Adrenal gland (tissue), 12 donors: ENCODE measurements around the gene UPP1. TPM values are rescaled to one million over a fixed set of nuclear protein-coding genes. Genes with fewer than 3 reads are reported as not detected.

Source experiments
- DNase-seq, 7 donors: peaks; one replicate each; pipeline ENCODE4 v3.0.0-alpha.2; 2019 to 2020
- H3K27ac ChIP-seq, 5 donors: fragments of 200-600 bp; sonication (generic) in 4 of 5; 1 replicate in 3 of 5; 2 replicates in 2 of 5; pipeline versions ENCODE4 v1.5.1 to v1.8.0; 2016 to 2020; ENCODE audit warnings: mild to moderate bottlenecking in 1 of 5
- H3K27me3 ChIP-seq: fragments of 200-600 bp; 2 replicates; pipeline ENCODE4 v1.8.0; 2021
- H3K36me3 ChIP-seq, 2 donors: fragments of 200-600 bp; replicated peaks in 1 of 2; 1 replicate in 1 of 2; 2 replicates in 1 of 2; pipeline versions ENCODE4 v1.5.1 to v1.8.0; 2018 to 2022
- H3K4me1 ChIP-seq, 2 donors: fragments of 200-600 bp; replicated peaks in 1 of 2; 1 replicate in 1 of 2; 2 replicates in 1 of 2; pipeline versions ENCODE4 v1.5.1 to v1.8.0; 2018 to 2021
- H3K4me3 ChIP-seq, 4 donors: fragments of 200-600 bp; sonication (generic) in 3 of 4; one replicate each; pipeline ENCODE4 v1.5.1; 2016 to 2018
- H3K9me3 ChIP-seq, 3 donors: fragments of 200-600 bp; sonication (generic) in 1 of 3; replicated peaks in 1 of 3; 1 replicate in 2 of 3; 2 replicates in 1 of 3; pipeline versions ENCODE4 v1.5.1 to v1.8.0; 2016 to 2021
- POLR2A ChIP-seq, 2 donors: fragments of 450-650 bp; IDR thresholded peaks; one replicate each; pipeline ENCODE4 v1.6.1; 2017; ENCODE audit warnings: antibody characterized with exemption in 2 of 2, mild to moderate bottlenecking in 2 of 2, moderate library complexity in 1 of 2
- WGBS, 4 donors: extraction: QIAGEN DNeasy Blood & Tissue Kit in 2 of 4; methylation state at CpG; one replicate each; pipeline versions ENCODE4 v1.1.5 to v1.1.7; 2013 to 2017; 5-methylcytosine and 5-hydroxymethylcytosine counted together
- intact Hi-C, 2 donors: fragments of 100-400 bp; cut with DNase I; formaldehyde crosslinking; loops; one replicate each; pipeline versions ENCODE4 v1.14.1 to v1.15.0; 2022 to 2023
- polyA plus RNA-seq, 3 donors: library from polyadenylated mRNA; stranded (reverse); fragments of 200-250 nt in 2 of 3; fragments of 350-450 nt in 1 of 3; fragmentation: Illumina TruSeq in 1 of 3; extraction: RNeasy Lipid Tissue Mini Kit (QIAGEN cat#74804) in 1 of 3; gene quantifications; one replicate each; pipeline ENCODE4 v1.2.3, GENCODE V29; 2013 to 2014
- total RNA-seq, 9 donors: library from RNA; depleted of rRNA in 4 of 9; stranded (reverse); fragments of >200 nt in 4 of 9; fragments of 120-200 nt in 1 of 9; fragmentation: NEBNext Ultra II Directional in 1 of 9; extraction: Animal tissue kit (Norgen Biotek cat#: 25700) in 1 of 9; gene quantifications; one replicate each; pipeline versions ENCODE4 v1.1.0 to v1.2.4, GENCODE V29; 2013 to 2023
- TF ChIP-seq, protein P1 (sequence below), 6 experiments: fragments of 450-650 bp in 4 of 6; fragments of 200-600 bp in 2 of 6; sonication (generic) in 1 of 6; IDR thresholded peaks; 1 replicate in 5 of 6; 2 replicates in 1 of 6; pipeline versions ENCODE4 v1.5.1 to v1.8.0; 2016 to 2021; ENCODE audit warnings: antibody characterized with exemption in 6 of 6, mild to moderate bottlenecking in 2 of 6, moderate library complexity in 1 of 6
- donor health status: healthy with polysubstance abuse.
- donor health status: Bipolar disorder and iron deficiency.
- donor health status: DM: yes; HTN: yes; CAD: no.
- donor health status: DM: no; HTN: no; CAD: no.
- donor health status: DM: no; HTN: no; CAD: no.
- donor health status: DM: yes; HTN: yes; CAD: no.

Gene UPP1
- total and polyA plus RNA-seq, 12 donors, result 6.9 to 132 (median 24.8) TPM

DNA sequence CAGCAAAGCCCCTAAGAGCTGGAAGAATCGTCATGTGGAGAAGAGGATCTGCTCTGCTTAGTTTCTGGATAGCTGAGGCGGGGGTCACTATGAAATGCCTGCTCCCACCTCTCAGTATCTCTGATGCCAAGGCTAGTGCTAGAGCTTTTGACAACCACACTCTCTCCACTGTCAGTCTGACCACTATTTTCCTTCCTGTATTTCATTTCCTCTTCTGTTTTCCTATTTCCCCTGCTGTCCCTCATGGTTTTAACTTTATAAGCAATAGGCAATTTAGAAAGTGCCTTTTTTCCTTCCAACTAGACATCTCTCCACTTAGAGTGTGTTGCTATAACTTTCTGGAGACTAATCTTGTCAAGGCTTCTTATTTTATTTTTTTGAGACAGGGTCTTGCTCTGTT, 30.1 kb upstream of the UPP1 start:
- Histone ChIP-seq H3K27ac (no peak overlapping the region), H3K4me1 (no peaks in the 10 kb centered on the region), H3K4me3 (no peak overlapping the region), H3K9me3 (peaks cover 0 to 5% (median 0%) of the 10 kb centered on the region in 3 donors), H3K27me3 (no peaks in the 10 kb centered on the region), H3K36me3 (no peaks in the 10 kb centered on the region)
- no peak for DNase-seq
- WGBS, 4 donors, result 65 to 95% (median 89%) methylated on average over 2 of the region's 2 CpGs
- intact Hi-C loops, result no loop called here
- TF ChIP-seq POLR2A (IDR thresholded peaks at IDR 0.05), result no peak
- TF ChIP-seq, protein P1, sequence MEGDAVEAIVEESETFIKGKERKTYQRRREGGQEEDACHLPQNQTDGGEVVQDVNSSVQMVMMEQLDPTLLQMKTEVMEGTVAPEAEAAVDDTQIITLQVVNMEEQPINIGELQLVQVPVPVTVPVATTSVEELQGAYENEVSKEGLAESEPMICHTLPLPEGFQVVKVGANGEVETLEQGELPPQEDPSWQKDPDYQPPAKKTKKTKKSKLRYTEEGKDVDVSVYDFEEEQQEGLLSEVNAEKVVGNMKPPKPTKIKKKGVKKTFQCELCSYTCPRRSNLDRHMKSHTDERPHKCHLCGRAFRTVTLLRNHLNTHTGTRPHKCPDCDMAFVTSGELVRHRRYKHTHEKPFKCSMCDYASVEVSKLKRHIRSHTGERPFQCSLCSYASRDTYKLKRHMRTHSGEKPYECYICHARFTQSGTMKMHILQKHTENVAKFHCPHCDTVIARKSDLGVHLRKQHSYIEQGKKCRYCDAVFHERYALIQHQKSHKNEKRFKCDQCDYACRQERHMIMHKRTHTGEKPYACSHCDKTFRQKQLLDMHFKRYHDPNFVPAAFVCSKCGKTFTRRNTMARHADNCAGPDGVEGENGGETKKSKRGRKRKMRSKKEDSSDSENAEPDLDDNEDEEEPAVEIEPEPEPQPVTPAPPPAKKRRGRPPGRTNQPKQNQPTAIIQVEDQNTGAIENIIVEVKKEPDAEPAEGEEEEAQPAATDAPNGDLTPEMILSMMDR (IDR thresholded peaks at IDR 0.05), result no peak

DNA sequence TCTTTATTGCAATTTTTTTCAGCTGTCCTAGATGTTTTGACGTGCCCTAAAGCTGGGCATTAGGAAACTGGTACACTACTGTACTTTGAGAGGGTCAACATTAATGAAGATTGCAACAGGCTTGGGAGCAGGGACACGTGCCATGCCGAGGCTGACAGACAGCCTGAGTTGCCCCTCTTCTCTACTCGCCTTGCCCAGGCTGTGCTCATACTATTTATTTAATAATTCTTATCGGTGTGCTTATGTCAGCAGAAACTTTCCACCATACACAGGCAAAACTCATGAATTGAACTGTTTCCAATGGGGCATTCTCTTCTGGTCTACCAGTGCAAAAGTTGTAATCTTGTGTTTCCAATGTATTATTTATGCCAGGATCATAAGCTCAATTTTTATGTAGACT, 29.4 kb upstream of the UPP1 start:
- no peaks in the 10 kb centered on the region for H3K27me3 ChIP-seq
- intact Hi-C loops, result no loop called here
- WGBS, 4 donors, result 85 to 91% (median 87%) methylated on average over 5 of the region's 5 CpGs
- no peak overlapping the region for H3K4me3 ChIP-seq
- H3K27ac ChIP-seq, result no peak overlapping the region
- TF ChIP-seq POLR2A (IDR thresholded peaks at IDR 0.05), result no peak
- TF ChIP-seq, protein P1 (IDR thresholded peaks at IDR 0.05), result no peak
- no peaks in the 10 kb centered on the region for H3K36me3 ChIP-seq
- peaks cover 0 to 5% (median 0%) of the 10 kb centered on the region in 3 donors for H3K9me3 ChIP-seq
- DNase-seq, result no peak
- no peaks in the 10 kb centered on the region for H3K4me1 ChIP-seq

DNA sequence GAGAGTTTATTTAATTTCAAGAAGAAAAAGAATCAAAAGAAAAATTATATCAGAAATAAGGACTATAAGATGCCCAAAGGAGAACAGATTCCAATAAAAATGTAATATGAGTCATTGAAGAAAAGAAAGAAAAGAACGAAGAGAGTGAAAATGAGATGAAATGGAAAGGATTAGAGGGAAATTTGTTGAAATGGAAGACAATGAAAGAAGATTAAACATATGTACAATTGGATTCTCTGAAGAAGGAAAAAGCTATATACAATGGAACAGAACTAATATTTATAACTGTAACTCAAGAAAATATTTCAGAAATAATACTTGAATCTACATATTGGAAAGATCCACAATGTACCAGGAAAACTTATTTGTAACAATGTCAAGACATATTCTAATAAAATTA, 25.1 kb upstream of the UPP1 start:
- no peaks in the 10 kb centered on the region for H3K27me3 ChIP-seq
- H3K9me3 ChIP-seq, result no peaks in the 10 kb centered on the region
- H3K4me3 ChIP-seq, result no peak overlapping the region
- no peak for TF ChIP-seq POLR2A (IDR thresholded peaks at IDR 0.05)
- TF ChIP-seq, protein P1 (IDR thresholded peaks at IDR 0.05), result no peak
- H3K4me1 ChIP-seq, result no peaks in the 10 kb centered on the region
- DNase-seq, result no peak
- WGBS, 4 donors, result 78 to 95% (median 80%) methylated on average over 1 of the region's 1 CpG
- H3K36me3 ChIP-seq, result no peaks in the 10 kb centered on the region
- no peak overlapping the region for H3K27ac ChIP-seq
- intact Hi-C loops, result no loop called here

DNA sequence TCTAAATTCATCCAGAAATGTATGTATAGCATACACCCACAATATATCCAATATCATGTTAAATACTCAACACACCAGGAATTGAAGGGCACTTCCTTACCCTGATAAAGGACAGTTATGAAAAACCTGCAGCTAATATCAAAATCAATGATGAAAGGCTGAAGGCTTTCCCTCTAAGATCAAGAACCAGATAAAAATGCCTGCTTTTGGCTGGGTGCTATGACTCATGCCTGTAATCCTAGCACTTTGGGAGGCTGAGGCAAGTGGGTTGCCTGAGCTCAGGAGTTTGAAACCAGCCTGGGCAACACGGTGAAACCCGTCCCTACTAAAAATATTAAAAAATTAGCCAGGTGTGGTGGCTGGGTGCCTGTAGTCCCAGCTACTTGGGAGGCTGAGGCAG, 21.6 kb upstream of the UPP1 start:
- Histone ChIP-seq H3K4me1 (no peaks in the 10 kb centered on the region), H3K27ac (no peak overlapping the region), H3K27me3 (no peaks in the 10 kb centered on the region), H3K36me3 (no peaks in the 10 kb centered on the region), H3K9me3 (no peaks in the 10 kb centered on the region), H3K4me3 (no peak overlapping the region)
- TF ChIP-seq, protein P1 (IDR thresholded peaks at IDR 0.05), result no peak
- TF ChIP-seq POLR2A (IDR thresholded peaks at IDR 0.05), result no peak
- intact Hi-C loops, result no loop called here
- WGBS, 4 donors, result 80 to 95% (median 87%) methylated on average over 2 of the region's 2 CpGs
- DNase-seq, result no peak
